Islet precursor cell (in vitro differentiated cells): Measurements from ENCODE around the gene LBHD1.

Experiments used
- DNase-seq: peaks from one replicate; pipeline ENCODE4 v3.0.0-alpha.2; 2018

LBHD1 gene

GRCh38 chr11:62613291-62613778, 58.7 kb downstream of the LBHD1 start:
- peak; percentile 56 for DNase-seq
